Measurements from ENCODE around the gene GPR27. TPM values are rescaled to one million over a fixed set of nuclear protein-coding genes. Genes with fewer than 3 reads are reported as not detected.

GPR27 gene
- total and polyA plus RNA-seq, 10 of the 15 experiments (the other 5 are each of a cell fraction or from before 2014, with no cell fraction given) = not detected

- TF ChIP-seq IRF5 (IDR thresholded peaks at IDR 0.05; ENCODE audit: borderline replicate concordance) (no peak), RAD21 (IDR thresholded peaks at IDR 0.05; ENCODE audit: insufficient read depth, low read depth, low read length) (no peak), ZBTB33 (IDR thresholded peaks at IDR 0.05) (no peak), SREBF2 (IDR thresholded peaks at IDR 0.05; ENCODE audit: low read length) (no peak), MTA3 (IDR thresholded peaks at IDR 0.05; ENCODE audit: borderline replicate concordance, low read length) (no peak), ZNF622 (IDR thresholded peaks at IDR 0.05) (no peak)
These were observed 27.5 kb upstream of the GPR27 start (continued) for GRCh38 chr3:71726146-71726545.

- Histone ChIP-seq H3K4me3 (no peak overlapping the region), H3K9me3 (replicated peaks; ENCODE audit: control insufficient read depth, insufficient read depth, low read length) (no peaks in the 10 kb centered on the region; the same call in 2 of the 3 replicates), H4K20me1 (ENCODE audit: control insufficient read depth, insufficient read depth) (no peaks in the 10 kb centered on the region), H3K27ac (ENCODE audit: control insufficient read depth, insufficient read depth) (no peak overlapping the region), H3K27me3 (replicated peaks in 1 of 2; ENCODE audit: control insufficient read depth in 2 of 2, insufficient read depth in 2 of 2, low read length in 1 of 2) (peaks cover 9% of the 10 kb centered on the region in 2 experiments), H3K79me2 (ENCODE audit: control insufficient read depth, insufficient read depth, low read length) (no peaks in the 10 kb centered on the region), H3K9ac (ENCODE audit: control insufficient read depth, insufficient read depth, low read length) (no peak overlapping the region), H3K4me2 (ENCODE audit: control insufficient read depth, insufficient read depth) (no peak overlapping the region), H2AFZ (ENCODE audit: control insufficient read depth, low read depth, low read length) (no peak overlapping the region), H3K36me3 (ENCODE audit: control insufficient read depth in 2 of 2, insufficient read depth in 2 of 2, low read length in 1 of 2) (no peaks in the 10 kb centered on the region), H3K4me1 (ENCODE audit: control insufficient read depth, insufficient read depth, low read length) (peaks cover 10% of the 10 kb centered on the region)
- WGBS (ENCODE audit: insufficient coverage, insufficient replicate concordance, low lambda C conversion rate, missing lambda C conversion rate) = 38% methylated on average over 4 of the region's 4 CpGs
- BruUV-seq (replicated peaks) = no TSS peak
- CTCF ChIA-PET = interaction anchor here (1.0 to 3.9 kb wide), 9 partner anchors 17 to 1122 kb away, joined by 3 to 29 read pairs (median 3); no protein-coding TSS in a partner anchor
- TF ChIP-seq SMAD1 (IDR thresholded peaks at IDR 0.05; ENCODE audit: low read depth, partially characterized antibody) = no peak
- TF ChIP-seq KAT2A (conservative IDR thresholded peaks at IDR 0.05; ENCODE audit: control insufficient read depth, low read depth, low read length) = no peak
- TF ChIP-seq RAD51 (IDR thresholded peaks at IDR 0.05) = no peak
- TF ChIP-seq FOXM1 (IDR thresholded peaks at IDR 0.05; ENCODE audit: low read depth, low read length) = no peak
- TF ChIP-seq RAD21 (IDR thresholded peaks at IDR 0.05; ENCODE audit: insufficient read depth, low read depth, low read length) = no peak
- TF ChIP-seq BMI1 (IDR thresholded peaks at IDR 0.05; ENCODE audit: borderline replicate concordance) = peak; percentile 61
- no peak for TF ChIP-seq RB1 (IDR thresholded peaks at IDR 0.05; ENCODE audit: borderline replicate concordance)
- POLR2A ChIA-PET = no interaction called here
- intact Hi-C loops (cut with micrococcal nuclease; ENCODE audit: unreplicated experiment) = loop anchor here (5.0 kb wide), 1 partner anchor 1094 kb away; no protein-coding TSS in a partner anchor
- RAD21 ChIA-PET (ENCODE audit: unreplicated experiment) = interaction anchor here (1.3 to 2.2 kb wide), 2 partner anchors 146 to 1093 kb away, joined by 4 to 9 read pairs; no protein-coding TSS in a partner anchor
- no peak for ATAC-seq
- DNase-seq (ENCODE audit: low read depth, low spot score) = no peak
- SMC1A ChIA-PET (ENCODE audit: uncharacterized antibody, unreplicated experiment) = interaction anchor here (1.2 to 1.6 kb wide), 3 partner anchors 10 to 1090 kb away, joined by 3 to 4 read pairs (median 3); no protein-coding TSS in a partner anchor
- FAIRE-seq = no peak
- in situ Hi-C loops (cut with MboI) = no loop called here
These were observed 24.9 kb upstream of the GPR27 start for GRCh38 chr3:71728632-71729342.
